SK-N-MC (cell line): ENCODE measurements around the gene PTCRA.
"Not testable (repeated sequence)": the region's sequence is repeated elsewhere in the genome, so short reads cannot be mapped to it uniquely, and the experiment has no call there.

Source experiments
- DNase-seq: peaks from one replicate; pipeline ENCODE4 v3.0.0-alpha.2; 2011; ENCODE audit warnings: low read depth, low spot score
- H3K27ac ChIP-seq: fragments of 200-600 bp; sonication (generic); 2 replicates; pipeline ENCODE4 v1.5.1; 2016; ENCODE audit warnings: mixed run types
- H3K36me3 ChIP-seq: fragments of 200-600 bp; sonication (generic); 2 replicates; pipeline ENCODE4 v1.6.1; 2017; ENCODE audit warnings: antibody characterized with exemption, low read length, mixed read lengths; ENCODE audit not compliant: insufficient read depth
- H3K4me3 ChIP-seq: fragments of 200-600 bp; sonication (generic); 2 replicates; pipeline ENCODE4 v1.5.1; 2016
- H3K9ac ChIP-seq: fragments of 200-600 bp; sonication (generic); 2 replicates; pipeline ENCODE4 v1.8.0; 2017; ENCODE audit warnings: mixed run types, mixed read lengths; ENCODE audit not compliant: insufficient read length
- H3K9me3 ChIP-seq: fragments of 200-600 bp; sonication (generic); 2 replicates; pipeline ENCODE4 v1.6.1; 2017; ENCODE audit warnings: low read depth, mild to moderate bottlenecking, antibody characterized with exemption, low read length, moderate library complexity, mixed read lengths
- EZH2 ChIP-seq: fragments of 200-600 bp; sonication (generic); IDR thresholded peaks from one replicate; pipeline ENCODE4 v1.6.1; 2017; ENCODE audit warnings: antibody characterized with exemption
- FOXP2 ChIP-seq: optimal IDR thresholded peaks from 2 replicates; pipeline ENCODE3; 2011; ENCODE audit warnings: mild to moderate bottlenecking, moderate library complexity; ENCODE audit not compliant: insufficient read depth; ENCODE audit errors: extremely low read length, control extremely low read depth
- POLR2AphosphoS5 ChIP-seq: IDR thresholded peaks from 2 replicates; pipeline ENCODE4 v1.6.1; 2012; ENCODE audit warnings: mild to moderate bottlenecking, low read depth, low read length, borderline replicate concordance

The PTCRA gene

GRCh38 chr6:42937548-42938427, 21.9 kb downstream of the PTCRA start:
- H3K27ac ChIP-seq, result no peak overlapping the region
- no peak overlapping the region for H3K9ac ChIP-seq
- no peak for DNase-seq
- no peaks in the 10 kb centered on the region for H3K9me3 ChIP-seq
- peaks cover 35% of the 10 kb centered on the region; the same call in 1 of the 2 replicates for H3K36me3 ChIP-seq
- no peak for TF ChIP-seq POLR2AphosphoS5
- no peak for TF ChIP-seq FOXP2
- no peak for TF ChIP-seq EZH2
- H3K4me3 ChIP-seq, result no peak overlapping the region

- Histone ChIP-seq H3K27ac (no peak overlapping the region), H3K9me3 (no peaks in the 10 kb centered on the region), H3K9ac (no peak overlapping the region), H3K4me3 (no peak overlapping the region), H3K36me3 (peaks cover 35% of the 10 kb centered on the region; the same call in 1 of the 2 replicates)
- no peak for DNase-seq
- no peak for TF ChIP-seq POLR2AphosphoS5
- TF ChIP-seq EZH2, result no peak
- no peak for TF ChIP-seq FOXP2
Observed at GRCh38 chr6:42938428-42938796, 22.6 kb downstream of the PTCRA start.

- peaks cover 30% of the 10 kb centered on the region; the same call in 1 of the 2 replicates for H3K36me3 ChIP-seq
- no peak for DNase-seq
- TF ChIP-seq EZH2 (no peak), POLR2AphosphoS5 (no peak), FOXP2 (no peak)
- no peak overlapping the region for H3K4me3 ChIP-seq
- no peaks in the 10 kb centered on the region for H3K9me3 ChIP-seq
- H3K9ac ChIP-seq, result no peak overlapping the region
- H3K27ac ChIP-seq, result no peak overlapping the region
Observed at GRCh38 chr6:42938987-42939809, 23.3 kb downstream of the PTCRA start.

GRCh38 chr6:42939810-42940167, 23.9 kb downstream of the PTCRA start:
- H3K27ac ChIP-seq, result no peak overlapping the region
- no peak overlapping the region for H3K9ac ChIP-seq
- H3K9me3 ChIP-seq, result no peaks in the 10 kb centered on the region
- peaks cover 25% of the 10 kb centered on the region; the same call in 1 of the 2 replicates for H3K36me3 ChIP-seq
- TF ChIP-seq FOXP2 (no peak), POLR2AphosphoS5 (no peak), EZH2 (no peak)
- no peak overlapping the region for H3K4me3 ChIP-seq
- no peak for DNase-seq

GRCh38 chr6:42940493-42941045, 24.7 kb downstream of the PTCRA start:
- DNase-seq, result no peak
- no peak overlapping the region for H3K9ac ChIP-seq
- no peak overlapping the region for H3K4me3 ChIP-seq
- TF ChIP-seq FOXP2 (no peak), POLR2AphosphoS5 (no peak), EZH2 (no peak)
- H3K27ac ChIP-seq, result no peak overlapping the region
- no peaks in the 10 kb centered on the region for H3K9me3 ChIP-seq
- peaks cover 18% of the 10 kb centered on the region; the same call in 1 of the 2 replicates for H3K36me3 ChIP-seq

- H3K4me3 ChIP-seq, H3K9ac ChIP-seq, H3K27ac ChIP-seq, DNase-seq, H3K9me3 ChIP-seq: not testable (repeated sequence)
- peaks cover 11% of the 10 kb centered on the region; the same call in 1 of the 2 replicates for H3K36me3 ChIP-seq
Observed at GRCh38 chr6:42941356-42941755, 25.5 kb downstream of the PTCRA start.

- H3K9ac ChIP-seq, result no peak overlapping the region
- H3K9me3 ChIP-seq, result no peaks in the 10 kb centered on the region
- H3K36me3 ChIP-seq, result peaks cover 10% of the 10 kb centered on the region; the same call in 1 of the 2 replicates
- DNase-seq, result no peak
- no peak overlapping the region for H3K4me3 ChIP-seq
- TF ChIP-seq FOXP2, result no peak
- no peak for TF ChIP-seq EZH2
- TF ChIP-seq POLR2AphosphoS5, result no peak
- no peak overlapping the region for H3K27ac ChIP-seq
Observed at GRCh38 chr6:42942444-42942843, 26.6 kb downstream of the PTCRA start.

- H3K9ac ChIP-seq, result no peak overlapping the region
- H3K4me3 ChIP-seq, result no peak overlapping the region
- H3K36me3 ChIP-seq, result no peaks in the 10 kb centered on the region
- no peaks in the 10 kb centered on the region for H3K9me3 ChIP-seq
- no peak for TF ChIP-seq EZH2
- no peak for TF ChIP-seq FOXP2
- no peak overlapping the region for H3K27ac ChIP-seq
- no peak for DNase-seq
Observed at GRCh38 chr6:42947950-42948349, 32.1 kb downstream of the PTCRA start.

GRCh38 chr6:42952389-42952788, 36.5 kb downstream of the PTCRA start:
- DNase-seq, result no peak
- Histone ChIP-seq H3K9me3 (no peaks in the 10 kb centered on the region), H3K27ac (no peak overlapping the region), H3K9ac (no peak overlapping the region), H3K36me3 (no peaks in the 10 kb centered on the region), H3K4me3 (no peak overlapping the region)
- TF ChIP-seq FOXP2 (no peak), POLR2AphosphoS5 (no peak), EZH2 (no peak)

- not testable (repeated sequence) for H3K27ac ChIP-seq, H3K9me3 ChIP-seq
Observed at GRCh38 chr6:42954405-42954804, 38.6 kb downstream of the PTCRA start.

More at GRCh38 chr6:42954405-42954804, 38.6 kb downstream of the PTCRA start:
- not testable (repeated sequence) for H3K9ac ChIP-seq, DNase-seq, H3K36me3 ChIP-seq, H3K4me3 ChIP-seq
